HG02623 (cell line): Measurements from ENCODE around the gene ASB3.
"Not testable (repeated sequence)": the region's sequence is repeated elsewhere in the genome, so short reads cannot be mapped to it uniquely, and the experiment has no call there.

Source experiments
- ATAC-seq: cut with Tn5 transposase; IDR thresholded peaks from one replicate; pipeline ENCODE4 v1.9.1; 2021; ENCODE audit warnings: moderate library complexity; ENCODE audit not compliant: unreplicated experiment

Gene ASB3

GRCh38 chr2:53660886-53661285, 125.9 kb downstream of the ASB3 start:
- ATAC-seq: no peak

GRCh38 chr2:53658474-53658873, 128.3 kb downstream of the ASB3 start:
- not testable (repeated sequence) for ATAC-seq

GRCh38 chr2:53655256-53655655, 131.5 kb downstream of the ASB3 start:
- no peak for ATAC-seq

- ATAC-seq: no peak
These were observed 132.4 kb downstream of the ASB3 start for GRCh38 chr2:53654396-53654795.

GRCh38 chr2:53652131-53652530, 134.6 kb downstream of the ASB3 start:
- ATAC-seq: no peak

- no peak for ATAC-seq
These were observed 140.0 kb downstream of the ASB3 start for GRCh38 chr2:53646788-53647187.

- ATAC-seq: no peak
These were observed 145.5 kb downstream of the ASB3 start for GRCh38 chr2:53641290-53641689.

- ATAC-seq: no peak
These were observed 146.3 kb downstream of the ASB3 start for GRCh38 chr2:53640466-53640865.

- no peak for ATAC-seq
These were observed 150.2 kb downstream of the ASB3 start for GRCh38 chr2:53636596-53636995.

- no peak for ATAC-seq
These were observed 150.6 kb downstream of the ASB3 start for GRCh38 chr2:53636109-53636508.

- ATAC-seq: no peak
These were observed 151.1 kb downstream of the ASB3 start for GRCh38 chr2:53635694-53636093.

GRCh38 chr2:53633441-53633840, 153.3 kb downstream of the ASB3 start:
- no peak for ATAC-seq

- ATAC-seq: no peak
These were observed 154.0 kb downstream of the ASB3 start for GRCh38 chr2:53632714-53633113.

GRCh38 chr2:53632126-53632460, 154.7 kb downstream of the ASB3 start:
- no peak for ATAC-seq

GRCh38 chr2:53631313-53632125, 155.2 kb downstream of the ASB3 start:
- ATAC-seq: no peak

GRCh38 chr2:53630026-53630606, 156.6 kb downstream of the ASB3 start:
- ATAC-seq: no peak

GRCh38 chr2:53629501-53629900, 157.3 kb downstream of the ASB3 start:
- no peak for ATAC-seq

GRCh38 chr2:53629001-53629400, 157.8 kb downstream of the ASB3 start:
- ATAC-seq: no peak

GRCh38 chr2:53622141-53622540, 164.6 kb downstream of the ASB3 start:
- ATAC-seq: no peak

- no peak for ATAC-seq
These were observed 165.8 kb downstream of the ASB3 start for GRCh38 chr2:53620981-53621380.
